ENCODE data around the gene ATP6AP1. TPM values are rescaled to one million over a fixed set of nuclear protein-coding genes. Genes with fewer than 3 reads are reported as not detected.

ATP6AP1 gene
- total RNA-seq, 1 donor from 2014 or later = 38.8 TPM

GRCh38 chrX:154473683-154474082 lies 45.2 kb downstream of the ATP6AP1 start:
- ChIA-PET CTCF (no interaction called here), POLR2A (interaction anchor here (0.8 kb wide), 1 partner anchor 62 kb away, joined by 3 read pairs; no protein-coding TSS in a partner anchor)
- Mint-ChIP-seq H3K27ac (no peak overlapping the region), H3K4me3 (no peak overlapping the region), H3K4me1 (peaks cover 7% of the 10 kb centered on the region), H3K9me3 (no peaks in the 10 kb centered on the region), H3K27me3 (no peaks in the 10 kb centered on the region), H3K36me3 (ENCODE audit: low read depth) (peaks cover 37% of the 10 kb centered on the region)
- TF ChIP-seq CTCF (IDR thresholded peaks at IDR 0.05) = no peak
- no peak for ATAC-seq (ENCODE audit: low read depth)
- intact Hi-C loops (cut with micrococcal nuclease) = no loop called here
- DNase-seq = no peak

GRCh38 chrX:154476821-154477220 lies 48.3 kb downstream of the ATP6AP1 start:
- Mint-ChIP-seq H3K27ac (no peak overlapping the region), H3K4me1 (peaks cover 18% of the 10 kb centered on the region), H3K27me3 (no peaks in the 10 kb centered on the region), H3K9me3 (no peaks in the 10 kb centered on the region), H3K4me3 (no peak overlapping the region), H3K36me3 (ENCODE audit: low read depth) (peaks cover 16% of the 10 kb centered on the region)
- intact Hi-C loops (cut with micrococcal nuclease) = loop anchor here (5.0 kb wide), 1 partner anchor 80 kb away; the partner anchor contains the start of gene RPL10
- ChIA-PET POLR2A (interaction anchor here (0.7 to 0.9 kb wide), 3 partner anchors 14 to 49 kb away, joined by 3 to 4 read pairs (median 3); no protein-coding TSS in a partner anchor), CTCF (interaction anchor here (0.9 kb wide), 1 partner anchor 78 kb away, joined by 3 read pairs; no protein-coding TSS in a partner anchor)
- DNase-seq (no peak), ATAC-seq (ENCODE audit: low read depth) (no peak)
- TF ChIP-seq CTCF (IDR thresholded peaks at IDR 0.05) = no peak

GRCh38 chrX:154477891-154478477 lies 49.5 kb downstream of the ATP6AP1 start:
- H3K9me3 Mint-ChIP-seq = no peaks in the 10 kb centered on the region
- intact Hi-C loops (cut with micrococcal nuclease) = loop anchor here (1.0 to 5.0 kb wide), 4 partner anchors 21 to 81 kb away; partner anchors contain the start of genes FAM3A, GDI1 and RPL10
- H3K27ac Mint-ChIP-seq = peak overlapping the region; percentile 59
- ChIA-PET CTCF (interaction anchor here (0.9 kb wide), 1 partner anchor 79 kb away, joined by 3 read pairs; no protein-coding TSS in a partner anchor), POLR2A (interaction anchor here (0.8 to 1.8 kb wide), 11 partner anchors 10 to 507 kb away, joined by 3 to 12 read pairs (median 3); partner anchors contain the start of genes HCFC1, PLXNA3, RPL10 and SLC10A3)
- H3K4me3 Mint-ChIP-seq = peak overlapping the region; percentile 80
- H3K27me3 Mint-ChIP-seq = no peaks in the 10 kb centered on the region
- DNase-seq (no peak), ATAC-seq (ENCODE audit: low read depth) (no peak)
- TF ChIP-seq CTCF (IDR thresholded peaks at IDR 0.05) = no peak
- peaks cover 22% of the 10 kb centered on the region for H3K4me1 Mint-ChIP-seq
- H3K36me3 Mint-ChIP-seq (ENCODE audit: low read depth) = peaks cover 8% of the 10 kb centered on the region

GRCh38 chrX:154478728-154479622 lies 50.5 kb downstream of the ATP6AP1 start, which contains the start of gene LAGE3:
TSS of gene LAGE3 (minus strand) at chrX:154479281. CDS start at chrX:154478915, 366 bp downstream.
- ATAC-seq (ENCODE audit: low read depth) (peak; percentile 90), DNase-seq (peak; percentile 95)
- intact Hi-C loops (cut with micrococcal nuclease) = loop anchor here (1.0 to 5.0 kb wide), 6 partner anchors 11 to 82 kb away; partner anchors contain the start of genes FAM3A, GDI1, RPL10 and SLC10A3
- H3K4me1 Mint-ChIP-seq = peaks cover 23% of the 10 kb centered on the region
- peak within 1 kb of the TSS; percentile 80 for H3K4me3 Mint-ChIP-seq
- no peaks in the 10 kb centered on the region for H3K9me3 Mint-ChIP-seq
- peaks cover 9% of the 10 kb centered on the region for H3K36me3 Mint-ChIP-seq (ENCODE audit: low read depth)
- ChIA-PET CTCF (no interaction called here), POLR2A (interaction anchor here (0.6 to 1.8 kb wide), 17 partner anchors 9 to 508 kb away, joined by 3 to 12 read pairs (median 4); partner anchors contain the start of genes FAM3A, HCFC1, PLXNA3 and RPL10)
- H3K27ac Mint-ChIP-seq = peak within 1 kb of the TSS; percentile 88
- TF ChIP-seq CTCF (IDR thresholded peaks at IDR 0.05) = no peak
- no peaks in the 10 kb centered on the region for H3K27me3 Mint-ChIP-seq
